WERI-Rb-1 (cell line): ENCODE measurements around the gene ZSCAN1.

ENCODE experiments used
- DNase-seq: peaks from one replicate; pipeline ENCODE4 v3.0.0-alpha.2; 2020
- H3K27ac ChIP-seq: fragments of 250-450 bp; sonication (Bioruptor Pico); 2 replicates; pipeline ENCODE4 v1.5.1; 2020; ENCODE audit warnings: mild to moderate bottlenecking, moderate library complexity
- H3K27me3 ChIP-seq: fragments of 250-450 bp; sonication (Bioruptor Pico); 2 replicates; pipeline ENCODE4 v1.5.1; 2021; ENCODE audit warnings: mild to moderate bottlenecking, low read depth, moderate library complexity; ENCODE audit not compliant: insufficient read depth, severe bottlenecking
- H3K36me3 ChIP-seq: fragments of 250-450 bp; sonication (Bioruptor Pico); 2 replicates; pipeline ENCODE4 v1.5.1; 2020; ENCODE audit warnings: mild to moderate bottlenecking, moderate library complexity
- H3K4me3 ChIP-seq: 2 replicates; pipeline ENCODE4 v1.5.1; 2011; ENCODE audit warnings: low read depth, mild to moderate bottlenecking, control low read depth, low read length
- H3K9me3 ChIP-seq: fragments of 250-450 bp; sonication (Bioruptor Pico); 2 replicates; pipeline ENCODE4 v1.5.1; 2021; ENCODE audit warnings: mild to moderate bottlenecking, moderate library complexity; ENCODE audit not compliant: severe bottlenecking
- CTCF ChIP-seq: IDR thresholded peaks from 2 replicates; pipeline ENCODE4 v1.5.1; 2011; ENCODE audit warnings: low read depth, mild to moderate bottlenecking, control low read depth, inconsistent platforms, low read length

The ZSCAN1 gene

DNA sequence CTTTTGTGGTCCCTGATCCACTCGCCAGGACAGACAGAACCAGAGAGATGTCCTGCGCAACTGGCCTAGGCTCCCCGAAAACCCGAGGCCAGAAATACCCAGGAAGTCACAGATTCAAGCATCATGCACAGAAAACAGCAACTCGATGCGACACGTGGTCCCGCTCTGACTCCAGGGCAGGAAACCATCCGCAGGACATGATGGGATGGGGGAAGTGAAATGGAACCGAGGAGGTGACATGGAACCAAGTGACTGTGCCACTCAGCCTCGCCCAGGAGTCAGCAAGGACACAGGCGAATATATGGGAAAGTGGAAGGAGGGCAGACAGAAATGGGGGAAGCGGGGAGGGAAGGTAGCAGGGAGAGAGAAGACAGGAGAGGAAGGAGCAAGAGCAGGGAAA, 63.1 kb downstream of the ZSCAN1 start:
- TF ChIP-seq CTCF = no peak
- Histone ChIP-seq H3K4me3 (no peak overlapping the region), H3K27ac (no peak overlapping the region), H3K27me3 (no peaks in the 10 kb centered on the region), H3K36me3 (0 out of 2 replicates have a peak, but pooled peaks cover 4% of the 10 kb centered on the region), H3K9me3 (peaks cover 8% of the 10 kb centered on the region)
- no peak for DNase-seq

GRCh38 chr19:58097349-58097748, 63.5 kb downstream of the ZSCAN1 start:
- TF ChIP-seq CTCF = no peak
- H3K9me3 ChIP-seq = peaks cover 9% of the 10 kb centered on the region
- DNase-seq = no peak
- H3K27me3 ChIP-seq = no peaks in the 10 kb centered on the region
- 0 out of 2 replicates have a peak, but pooled peaks cover 4% of the 10 kb centered on the region for H3K36me3 ChIP-seq
- H3K27ac ChIP-seq = no peak overlapping the region
- H3K4me3 ChIP-seq = peak overlapping the region; percentile 96

- Histone ChIP-seq H3K9me3 (peaks cover 14% of the 10 kb centered on the region), H3K27me3 (no peaks in the 10 kb centered on the region), H3K27ac (peak within 1 kb of the TSS; percentile 84), H3K36me3 (0 out of 2 replicates have a peak, but pooled peaks cover 4% of the 10 kb centered on the region), H3K4me3 (peak within 1 kb of the TSS; percentile 96)
- TF ChIP-seq CTCF = no peak
- peak; percentile 97 for DNase-seq
Observed at GRCh38 chr19:58097781-58098681, 64.2 kb downstream of the ZSCAN1 start, which contains the start of gene ZSCAN18. Gene ZSCAN18, minus strand, starts transcription at chr19:58098231. Its CDS starts 7,964 bp downstream, at chr19:58090267.

DNA sequence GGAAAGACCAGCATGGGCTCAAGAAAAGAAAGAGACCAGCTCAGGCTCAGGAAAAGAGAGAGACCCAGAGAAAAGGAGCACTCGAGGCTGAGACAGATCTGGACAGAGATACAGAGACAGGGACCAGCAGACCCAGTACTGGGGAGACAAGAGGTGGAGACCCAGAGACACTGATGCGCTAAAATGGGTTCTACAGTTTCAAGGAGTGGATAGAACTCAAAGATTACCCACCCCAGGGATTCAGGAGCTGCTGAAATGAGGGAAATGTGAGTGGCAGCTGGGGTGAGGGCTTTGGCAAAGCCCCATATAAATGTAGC, 64.8 kb downstream of the ZSCAN1 start:
- Histone ChIP-seq H3K36me3 (0 out of 2 replicates have a peak, but pooled peaks cover 4% of the 10 kb centered on the region), H3K4me3 (peak overlapping the region; percentile 96), H3K27ac (peak overlapping the region; percentile 84), H3K9me3 (peaks cover 16% of the 10 kb centered on the region), H3K27me3 (no peaks in the 10 kb centered on the region)
- no peak for DNase-seq
- no peak for TF ChIP-seq CTCF
